Caco-2 (cell line): ENCODE results near the gene HAX1. TPM values are rescaled to one million over a fixed set of nuclear protein-coding genes. Genes with fewer than 3 reads are reported as not detected.

Experiments
- total RNA-seq: library from RNA; stranded (reverse); gene quantifications from 2 replicates; pipeline ENCODE4 v1.2.3, GENCODE V29; 2022

Gene HAX1
- total RNA-seq, 1 experiment from 2014 or later = 138 TPM

Other genes starting within 250 kb of the HAX1 start
- 0.07 and 0.19 TPM in 2 replicates for gene NUP210L, start 117.6 kb upstream of the HAX1 start, total RNA-seq
- gene TPM3, start 80.5 kb upstream of the HAX1 start, total RNA-seq = 681 and 698 TPM in 2 replicates
- not detected in 2 replicates for gene CFAP141, start 66.3 kb upstream of the HAX1 start, total RNA-seq
- 195 and 198 TPM in 2 replicates for gene UBAP2L, start 51.7 kb upstream of the HAX1 start, total RNA-seq
- 0.50 and 1.3 TPM in 2 replicates for gene AQP10, start 48.5 kb downstream of the HAX1 start, total RNA-seq
- gene ATP8B2, start 52.9 kb downstream of the HAX1 start, total RNA-seq = 10.5 and 10.6 TPM in 2 replicates
- 4.9 and 5.8 TPM in 2 replicates for gene IL6R, start 132.7 kb downstream of the HAX1 start, total RNA-seq
- gene TDRD10, start 229.6 kb downstream of the HAX1 start, total RNA-seq = not detected in 2 replicates
- gene SHE, start 229.8 kb downstream of the HAX1 start, total RNA-seq = 0.07 TPM in 1 of 2 replicates, not detected in the other